Panc1 (cell line): ENCODE results near the gene CDKL1. TPM values are rescaled to one million over a fixed set of nuclear protein-coding genes. Genes with fewer than 3 reads are reported as not detected.

Experiments used
- ATAC-seq: fragments of 200-7000 bp; cut with Tn5 transposase; 2 replicates; pipeline ENCODE4 v1.9.1; 2020; ENCODE audit warnings: mild to moderate bottlenecking, moderate library complexity
- BruUV-seq: library from RNA; stranded (reverse); fragments of 400-500 nt; replicated peaks from 2 replicates; lab custom pipeline; 2021; lab: Mats Ljungman, UMichigan
- CTCF ChIA-PET: fragments of 300-600 bp; sonication (Branson Sonifier 250); formaldehyde crosslinking; loops from one replicate; lab custom pipeline; 2022; ENCODE audit warnings: antibody characterized with exemption; lab: Charles Lee
- POLR2A ChIA-PET: fragments of 300-600 bp; sonication (Branson Sonifier 250); formaldehyde crosslinking; loops from one replicate; lab custom pipeline; 2022; ENCODE audit warnings: antibody characterized with exemption; lab: Charles Lee
- DNase-seq: peaks from one replicate; pipeline ENCODE4 v3.0.0-alpha.2; 2010; ENCODE audit warnings: low read depth, low spot score
- H3K27ac ChIP-seq: 2 replicates; pipeline ENCODE4 v1.5.1; 2011; ENCODE audit warnings: mild to moderate bottlenecking, low read length, inconsistent platforms
- H3K27me3 ChIP-seq: fragments of 200-500 bp; sonication (Bioruptor generic); 2 replicates; pipeline ENCODE4 v1.6.0; 2014; ENCODE audit warnings: low read length, inconsistent platforms; ENCODE audit not compliant: control insufficient read depth, insufficient read depth
- H3K36me3 ChIP-seq: fragments of 200-500 bp; sonication (Bioruptor generic); 2 replicates; pipeline ENCODE4 v1.5.1; 2014; ENCODE audit warnings: inconsistent platforms, mild to moderate bottlenecking, low read length, moderate library complexity; ENCODE audit not compliant: control insufficient read depth, insufficient read depth
- H3K4me1 ChIP-seq: 2 replicates; pipeline ENCODE4 v1.5.1; 2011; ENCODE audit warnings: inconsistent platforms, mild to moderate bottlenecking, low read length, moderate library complexity; ENCODE audit not compliant: control insufficient read depth, insufficient read depth
- H3K4me3 ChIP-seq, 2 experiments: 2 replicates each; pipeline ENCODE4 v1.5.1; 2011 to 2012; ENCODE audit warnings: low read depth in 2 of 2, low read length in 2 of 2, mild to moderate bottlenecking in 2 of 2, inconsistent platforms in 1 of 2, moderate library complexity in 1 of 2
- H3K9me3 ChIP-seq: fragments of 200-500 bp; sonication (Bioruptor generic); 2 replicates; pipeline ENCODE4 v1.5.1; 2014; ENCODE audit warnings: low read depth, mild to moderate bottlenecking, inconsistent platforms, low read length, moderate library complexity; ENCODE audit not compliant: control insufficient read depth, insufficient read depth
- POLR2AphosphoS5 ChIP-seq: IDR thresholded peaks from 2 replicates; pipeline ENCODE4 v1.6.1; 2012; ENCODE audit warnings: mild to moderate bottlenecking, low read depth, low read length, moderate library complexity
- REST ChIP-seq, 2 experiments: IDR thresholded peaks; 2 replicates each; pipeline ENCODE4 v1.6.1; 2011 to 2012; ENCODE audit warnings: low read depth in 2 of 2, control low read depth in 1 of 2, low read length in 1 of 2, mild to moderate bottlenecking in 1 of 2, moderate library complexity in 1 of 2; ENCODE audit not compliant: insufficient read depth in 1 of 2
- SIN3A ChIP-seq: IDR thresholded peaks from 2 replicates; pipeline ENCODE4 v1.6.1; 2012; ENCODE audit warnings: low read depth, mild to moderate bottlenecking, low read length, moderate library complexity, borderline replicate concordance; ENCODE audit not compliant: insufficient read depth
- TCF7L2 ChIP-seq: IDR thresholded peaks from 2 replicates; pipeline ENCODE4 v1.6.1; 2011; ENCODE audit warnings: mild to moderate bottlenecking, low read depth, low read length, inconsistent platforms
- in situ Hi-C: cut with HindIII; loops from 2 replicates; pipeline ENCODE4 v1.10.0; 2016; ENCODE audit warnings: low sequenced_read_pairs, low pct_unique_long_range_greater_than_20kb
- intact Hi-C: fragments of 100-400 bp; cut with micrococcal nuclease; formaldehyde crosslinking; loops from one replicate; pipeline ENCODE4 v1.10.0; 2022; ENCODE audit not compliant: unreplicated experiment
- total RNA-seq: library from RNA; stranded (reverse); gene quantifications from one replicate; pipeline ENCODE4 v1.2.1, GENCODE V29; 2021; ENCODE audit not compliant: unreplicated experiment
- TF ChIP-seq, protein P1 (sequence below): fragments of 450-650 bp; IDR thresholded peaks from 2 replicates; pipeline ENCODE4 v1.5.1; 2017; ENCODE audit warnings: mild to moderate bottlenecking

The CDKL1 gene
- total RNA-seq, 1 experiment from 2014 or later, result 5.8 TPM

- H3K27me3 ChIP-seq, result no peaks in the 10 kb centered on the region
- in situ Hi-C loops (no loop called here), intact Hi-C loops (no loop called here)
- H3K4me3 ChIP-seq, result no peak overlapping the region
- CTCF ChIA-PET, result no interaction called here
- TF ChIP-seq, protein P1, sequence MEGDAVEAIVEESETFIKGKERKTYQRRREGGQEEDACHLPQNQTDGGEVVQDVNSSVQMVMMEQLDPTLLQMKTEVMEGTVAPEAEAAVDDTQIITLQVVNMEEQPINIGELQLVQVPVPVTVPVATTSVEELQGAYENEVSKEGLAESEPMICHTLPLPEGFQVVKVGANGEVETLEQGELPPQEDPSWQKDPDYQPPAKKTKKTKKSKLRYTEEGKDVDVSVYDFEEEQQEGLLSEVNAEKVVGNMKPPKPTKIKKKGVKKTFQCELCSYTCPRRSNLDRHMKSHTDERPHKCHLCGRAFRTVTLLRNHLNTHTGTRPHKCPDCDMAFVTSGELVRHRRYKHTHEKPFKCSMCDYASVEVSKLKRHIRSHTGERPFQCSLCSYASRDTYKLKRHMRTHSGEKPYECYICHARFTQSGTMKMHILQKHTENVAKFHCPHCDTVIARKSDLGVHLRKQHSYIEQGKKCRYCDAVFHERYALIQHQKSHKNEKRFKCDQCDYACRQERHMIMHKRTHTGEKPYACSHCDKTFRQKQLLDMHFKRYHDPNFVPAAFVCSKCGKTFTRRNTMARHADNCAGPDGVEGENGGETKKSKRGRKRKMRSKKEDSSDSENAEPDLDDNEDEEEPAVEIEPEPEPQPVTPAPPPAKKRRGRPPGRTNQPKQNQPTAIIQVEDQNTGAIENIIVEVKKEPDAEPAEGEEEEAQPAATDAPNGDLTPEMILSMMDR, result no peak
- TF ChIP-seq TCF7L2, result no peak
- POLR2A ChIA-PET, result no interaction called here
- no peak overlapping the region for H3K27ac ChIP-seq
- no peaks in the 10 kb centered on the region for H3K9me3 ChIP-seq
- no peak for DNase-seq
- ATAC-seq, result no peak
- no peaks in the 10 kb centered on the region for H3K4me1 ChIP-seq
- H3K36me3 ChIP-seq, result no peaks in the 10 kb centered on the region
- BruUV-seq, result no TSS peak
These were observed 44.1 kb downstream of the CDKL1 start for GRCh38 chr14:50352584-50352983.

- DNase-seq (no peak), ATAC-seq (no peak)
- Histone ChIP-seq H3K36me3 (no peaks in the 10 kb centered on the region), H3K27ac (no peak overlapping the region), H3K4me1 (no peaks in the 10 kb centered on the region), H3K9me3 (no peaks in the 10 kb centered on the region), H3K4me3 (no peak overlapping the region), H3K27me3 (no peaks in the 10 kb centered on the region)
- POLR2A ChIA-PET, result interaction anchor here (0.6 kb wide), 1 partner anchor 19 kb away, joined by 3 read pairs; no protein-coding TSS in a partner anchor
- TF ChIP-seq SIN3A (no peak), TCF7L2 (no peak), REST (IDR thresholded peaks at IDR 0.05; ENCODE audit: insufficient read depth in 1 of 2, low read depth in 2 of 2, low read length in 1 of 2) (no peak), POLR2AphosphoS5 (no peak)
- TF ChIP-seq, protein P1, result no peak
- BruUV-seq, result no TSS peak
- CTCF ChIA-PET, result no interaction called here
- in situ Hi-C loops (no loop called here), intact Hi-C loops (no loop called here)
These were observed 45.7 kb downstream of the CDKL1 start for GRCh38 chr14:50350975-50351374.
